AG04449 (cell line): ENCODE results near the gene CA5A.

ENCODE experiments used
- CTCF ChIA-PET: fragments of 350-600 bp; formaldehyde crosslinking; extraction: SDS; loops from one replicate; lab custom pipeline; 2021; ENCODE audit warnings: antibody characterized with exemption; lab: Yijun Ruan, JAX
- POLR2A ChIA-PET: fragments of 400-600, 350-600 bp; formaldehyde crosslinking; extraction: SDS; loops from one replicate; lab custom pipeline; 2020; ENCODE audit warnings: antibody characterized with exemption, inconsistent platforms; lab: Yijun Ruan, JAX
- DNase-seq: peaks from one replicate; pipeline ENCODE4 v3.0.0-alpha.2; 2010; ENCODE audit warnings: low read depth, low spot score
- H3K4me3 ChIP-seq: 2 replicates; pipeline ENCODE4 v1.5.1; 2011; ENCODE audit warnings: low read depth, mild to moderate bottlenecking, control low read depth, low read length
- TF ChIP-seq, protein P1 (sequence below): IDR thresholded peaks from one replicate; pipeline ENCODE4 v1.5.1; 2011; ENCODE audit warnings: mild to moderate bottlenecking, moderate library complexity, low read length, control low read depth, inconsistent platforms; ENCODE audit not compliant: insufficient read depth; ENCODE audit errors: missing control alignments

CA5A gene

DNA sequence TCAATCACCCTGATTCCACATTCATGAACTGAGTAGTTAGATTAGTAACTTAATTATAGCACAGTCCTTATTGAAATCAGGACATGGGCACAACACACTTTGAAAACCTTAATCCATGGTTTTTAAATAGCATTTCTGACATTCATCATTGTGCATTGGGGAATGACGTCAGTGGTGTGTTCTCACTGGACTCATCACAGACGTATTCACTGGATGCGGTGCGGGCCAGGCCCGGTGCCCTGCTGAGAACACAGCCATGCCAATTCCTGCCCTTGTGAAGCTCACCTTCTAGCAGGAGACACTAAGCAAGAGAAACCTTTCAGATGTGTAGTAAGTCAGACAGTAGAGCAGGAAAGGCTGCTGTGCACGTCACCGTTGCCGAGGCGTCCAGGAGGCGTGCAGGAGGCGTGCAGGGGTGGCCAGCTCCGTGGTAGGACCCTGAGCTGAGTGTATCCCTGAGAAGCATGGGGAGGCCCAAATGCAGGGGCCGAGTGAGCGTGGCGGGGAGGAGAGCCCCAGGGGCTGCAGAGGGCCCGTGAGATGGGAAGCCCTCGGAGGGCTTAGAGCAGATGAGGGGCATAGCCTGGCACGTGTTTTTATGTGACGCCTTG is 27.8 kb upstream of the CA5A start:
- ChIA-PET POLR2A (interaction anchor here (1.6 kb wide), 1 partner anchor 13 kb away, joined by 5 read pairs; the partner anchor contains the start of gene BANP), CTCF (interaction anchor here (0.6 to 1.5 kb wide), 3 partner anchors 12 to 185 kb away, joined by 3 read pairs; no protein-coding TSS in a partner anchor)
- DNase-seq: no peak

DNA sequence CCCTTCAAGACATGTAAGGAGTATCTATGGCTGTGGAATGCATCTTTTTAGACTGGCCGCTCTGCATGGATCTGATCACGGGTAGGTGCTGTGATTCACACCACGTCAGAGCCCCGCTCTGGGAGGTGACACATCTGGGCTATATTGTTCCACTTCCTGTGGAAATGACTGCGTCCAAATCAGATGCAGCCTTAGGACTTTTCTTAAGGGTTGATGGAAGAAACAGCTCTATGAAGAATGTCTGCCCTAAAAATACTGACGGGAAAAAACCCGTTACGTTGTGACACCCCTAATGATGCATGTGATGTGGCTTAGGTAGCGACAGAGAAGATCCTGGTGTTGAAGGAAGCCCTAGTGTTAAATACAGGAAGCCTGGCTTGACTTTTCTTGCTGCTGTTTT is 27.1 kb upstream of the CA5A start:
- peak overlapping the region; percentile 27; the same call in 1 of the 2 replicates for H3K4me3 ChIP-seq
- ChIA-PET POLR2A (interaction anchor here (1.6 kb wide), 1 partner anchor 13 kb away, joined by 5 read pairs; the partner anchor contains the start of gene BANP), CTCF (interaction anchor here (1.3 to 1.5 kb wide), 2 partner anchors 11 to 19 kb away, joined by 3 read pairs; no protein-coding TSS in a partner anchor)
- no peak for DNase-seq
- TF ChIP-seq, protein P1, sequence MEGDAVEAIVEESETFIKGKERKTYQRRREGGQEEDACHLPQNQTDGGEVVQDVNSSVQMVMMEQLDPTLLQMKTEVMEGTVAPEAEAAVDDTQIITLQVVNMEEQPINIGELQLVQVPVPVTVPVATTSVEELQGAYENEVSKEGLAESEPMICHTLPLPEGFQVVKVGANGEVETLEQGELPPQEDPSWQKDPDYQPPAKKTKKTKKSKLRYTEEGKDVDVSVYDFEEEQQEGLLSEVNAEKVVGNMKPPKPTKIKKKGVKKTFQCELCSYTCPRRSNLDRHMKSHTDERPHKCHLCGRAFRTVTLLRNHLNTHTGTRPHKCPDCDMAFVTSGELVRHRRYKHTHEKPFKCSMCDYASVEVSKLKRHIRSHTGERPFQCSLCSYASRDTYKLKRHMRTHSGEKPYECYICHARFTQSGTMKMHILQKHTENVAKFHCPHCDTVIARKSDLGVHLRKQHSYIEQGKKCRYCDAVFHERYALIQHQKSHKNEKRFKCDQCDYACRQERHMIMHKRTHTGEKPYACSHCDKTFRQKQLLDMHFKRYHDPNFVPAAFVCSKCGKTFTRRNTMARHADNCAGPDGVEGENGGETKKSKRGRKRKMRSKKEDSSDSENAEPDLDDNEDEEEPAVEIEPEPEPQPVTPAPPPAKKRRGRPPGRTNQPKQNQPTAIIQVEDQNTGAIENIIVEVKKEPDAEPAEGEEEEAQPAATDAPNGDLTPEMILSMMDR: no peak

More for the DNA sequence above, 27.8 kb upstream of the CA5A start:
- no peak overlapping the region for H3K4me3 ChIP-seq
- TF ChIP-seq, protein P1: no peak

DNA sequence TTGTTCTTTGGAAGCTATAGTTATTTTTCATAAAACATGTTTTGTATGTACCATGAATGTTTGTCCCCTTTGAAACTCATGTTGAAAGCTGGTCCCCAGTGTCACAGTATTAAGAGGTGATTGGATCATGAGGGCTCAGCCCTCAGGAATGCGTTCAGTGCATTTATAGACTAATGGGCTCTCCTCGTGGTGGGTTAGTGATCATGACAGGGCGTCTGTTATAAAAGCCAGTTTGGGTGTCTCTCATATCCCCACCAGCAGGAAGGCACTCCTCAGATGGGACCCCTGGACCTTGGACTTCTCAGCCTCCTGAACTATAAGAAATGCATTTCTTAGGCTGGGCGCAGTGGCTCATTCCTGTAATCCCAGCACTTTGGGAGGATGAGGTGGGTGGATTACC is 25.3 kb upstream of the CA5A start:
- ChIA-PET CTCF (interaction anchor here (1.1 to 1.4 kb wide), 2 partner anchors 9 to 476 kb away, joined by 3 to 5 read pairs; no protein-coding TSS in a partner anchor), POLR2A (interaction anchor here (0.5 to 1.1 kb wide), 2 partner anchors 10 to 12 kb away, joined by 3 read pairs; no protein-coding TSS in a partner anchor)
- H3K4me3 ChIP-seq: no peak overlapping the region
- TF ChIP-seq, protein P1: no peak
- no peak for DNase-seq

DNA sequence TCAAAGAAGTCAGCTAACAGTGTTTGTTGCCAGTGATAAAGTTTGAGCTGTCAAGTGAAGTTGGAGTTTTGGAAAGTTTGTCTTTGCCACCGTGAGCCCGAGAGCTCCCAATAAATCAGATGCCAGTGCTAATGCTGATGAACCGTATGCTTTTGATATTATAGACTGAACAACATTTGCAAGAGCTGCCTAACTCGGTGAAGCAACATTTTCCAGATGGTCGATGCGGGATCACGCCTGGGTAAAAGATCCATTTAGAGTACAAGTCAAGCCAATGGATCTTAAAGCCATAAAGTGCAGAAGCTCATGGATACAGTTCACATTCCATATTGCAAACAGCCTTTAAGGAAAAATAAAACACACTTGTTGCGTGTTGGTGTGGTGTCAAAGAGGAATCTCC is 24.5 kb upstream of the CA5A start:
- no peak overlapping the region for H3K4me3 ChIP-seq
- ChIA-PET POLR2A (interaction anchor here (0.5 to 1.1 kb wide), 2 partner anchors 9 to 13 kb away, joined by 3 read pairs; no protein-coding TSS in a partner anchor), CTCF (interaction anchor here (0.8 to 2.0 kb wide), 6 partner anchors 8 to 477 kb away, joined by 3 to 6 read pairs (median 3); no protein-coding TSS in a partner anchor)
- no peak for DNase-seq
- TF ChIP-seq, protein P1: no peak

DNA sequence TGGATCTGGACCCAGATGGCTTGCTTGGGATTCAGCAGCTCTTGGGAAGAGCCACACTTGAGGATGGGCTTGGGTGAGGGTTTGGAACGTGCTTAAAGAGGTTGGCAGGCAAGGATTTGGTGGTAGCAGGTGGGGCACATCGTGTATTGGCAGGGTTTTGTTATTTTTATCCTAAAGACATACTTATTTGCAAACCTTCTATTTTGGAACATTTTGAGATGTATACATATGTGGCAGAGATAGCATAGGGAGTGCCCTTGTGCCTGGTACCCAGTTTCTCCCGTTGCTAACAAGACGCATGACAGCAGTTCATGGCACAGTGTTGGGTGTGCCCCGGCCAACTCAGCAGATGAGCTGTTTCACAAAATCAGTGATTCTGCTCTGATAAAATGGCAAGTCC is 24.0 kb upstream of the CA5A start:
- H3K4me3 ChIP-seq: no peak overlapping the region
- POLR2A ChIA-PET: interaction anchor here (1.1 kb wide), 1 partner anchor 8 kb away, joined by 3 read pairs; no protein-coding TSS in a partner anchor
- CTCF ChIA-PET: interaction anchor here (0.8 to 2.0 kb wide), 7 partner anchors 8 to 478 kb away, joined by 3 to 6 read pairs (median 3); partner anchors contain the start of gene ZNF469
- DNase-seq: no peak
- TF ChIP-seq, protein P1: no peak

DNA sequence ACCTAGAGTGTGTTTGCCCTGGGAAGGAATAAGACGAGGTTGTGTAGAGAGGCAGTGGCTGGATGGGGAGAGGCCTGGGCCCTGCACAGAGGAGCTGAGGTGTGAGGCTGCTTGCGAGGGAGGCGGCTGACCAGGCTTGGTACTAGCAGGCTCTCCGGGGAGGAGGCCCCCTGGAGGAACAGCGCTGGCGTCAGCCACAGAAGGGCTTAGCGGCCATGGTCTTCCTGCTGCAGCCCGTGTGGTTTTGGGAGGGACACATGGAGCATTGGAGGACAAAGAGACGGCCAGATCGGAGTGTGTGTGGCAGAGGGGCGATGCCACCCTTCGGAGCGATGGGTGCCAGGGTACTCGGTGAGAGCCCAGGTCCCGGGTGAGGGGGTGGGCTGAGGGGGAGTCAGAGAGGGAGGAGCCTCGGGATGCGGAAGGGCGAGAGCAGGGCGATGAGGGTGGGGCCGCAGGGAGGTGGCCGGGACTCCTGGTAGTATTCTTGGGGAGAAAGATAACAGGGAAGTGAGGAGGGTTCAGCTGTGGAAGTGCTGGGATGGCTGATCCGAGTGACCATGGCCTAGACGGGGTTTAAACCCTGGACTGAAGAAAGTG is 23.2 kb upstream of the CA5A start:
- ChIA-PET POLR2A (no interaction called here), CTCF (interaction anchor here (1.3 to 2.0 kb wide), 2 partner anchors 10 to 424 kb away, joined by 3 to 6 read pairs; partner anchors contain the start of gene ZNF469)

More for the DNA sequence above, 23.2 kb upstream of the CA5A start:
- no peak overlapping the region for H3K4me3 ChIP-seq
- DNase-seq: no peak
- TF ChIP-seq, protein P1: no peak
